Measurements from ENCODE around the gene ZNF511.

ZNF511 gene

GRCh38 chr10:133358162-133358924, 49.6 kb downstream of the ZNF511 start:
- peak overlapping the region; percentile 97 for H3K27ac ChIP-seq
- TF ChIP-seq ZFX (IDR thresholded peaks at IDR 0.05; ENCODE audit: borderline replicate concordance) (no peak), CTCF (IDR thresholded peaks at IDR 0.05) (no peak)

GRCh38 chr10:133358925-133359310, 50.2 kb downstream of the ZNF511 start:
- TF ChIP-seq ZFX (IDR thresholded peaks at IDR 0.05; ENCODE audit: borderline replicate concordance): no peak
- TF ChIP-seq CTCF (IDR thresholded peaks at IDR 0.05): no peak
- H3K27ac ChIP-seq: peak overlapping the region; percentile 97

- peak overlapping the region; percentile 97 for H3K27ac ChIP-seq
- TF ChIP-seq CTCF (IDR thresholded peaks at IDR 0.05) (no peak), ZFX (IDR thresholded peaks at IDR 0.05; ENCODE audit: borderline replicate concordance) (no peak)
Measured at GRCh38 chr10:133359554-133359971, 50.8 kb downstream of the ZNF511 start.

- H3K27ac ChIP-seq: peak overlapping the region; percentile 97
- TF ChIP-seq ZFX (IDR thresholded peaks at IDR 0.05; ENCODE audit: borderline replicate concordance) (no peak), CTCF (IDR thresholded peaks at IDR 0.05) (no peak)
Measured at GRCh38 chr10:133359972-133360610, 51.4 kb downstream of the ZNF511 start.

GRCh38 chr10:133361227-133361626, 52.5 kb downstream of the ZNF511 start:
- peak overlapping the region; percentile 97 for H3K27ac ChIP-seq
- no peak for TF ChIP-seq CTCF (IDR thresholded peaks at IDR 0.05)
- TF ChIP-seq ZFX (IDR thresholded peaks at IDR 0.05; ENCODE audit: borderline replicate concordance): no peak

GRCh38 chr10:133361773-133362441, 53.2 kb downstream of the ZNF511 start:
- TF ChIP-seq CTCF (IDR thresholded peaks at IDR 0.05) (no peak), ZFX (IDR thresholded peaks at IDR 0.05; ENCODE audit: borderline replicate concordance) (no peak)
- H3K27ac ChIP-seq: peak overlapping the region; percentile 97
